GM23248 (cell line): ENCODE results near the gene HEPN1.

Source experiments
- EZH2 ChIP-seq: fragments of 200-600 bp; sonication (generic); IDR thresholded peaks from 2 replicates; pipeline ENCODE4 v1.6.1; 2018; ENCODE audit warnings: antibody characterized with exemption, mild to moderate bottlenecking; ENCODE audit not compliant: insufficient read depth, poor library complexity, severe bottlenecking
- EZH2phosphoT487 ChIP-seq: fragments of 200-600 bp; sonication (generic); IDR thresholded peaks from 2 replicates; pipeline ENCODE4 v1.6.1; 2018; ENCODE audit warnings: antibody characterized with exemption, moderate library complexity, mild to moderate bottlenecking, low read depth; ENCODE audit not compliant: insufficient read depth

GRCh38 chr11:124938970-124939369 is 19.9 kb downstream of the HEPN1 start:
- TF ChIP-seq EZH2 (no peak), EZH2phosphoT487 (no peak)
